ENCODE measurements around the gene RAB31.

RAB31 gene

DNA sequence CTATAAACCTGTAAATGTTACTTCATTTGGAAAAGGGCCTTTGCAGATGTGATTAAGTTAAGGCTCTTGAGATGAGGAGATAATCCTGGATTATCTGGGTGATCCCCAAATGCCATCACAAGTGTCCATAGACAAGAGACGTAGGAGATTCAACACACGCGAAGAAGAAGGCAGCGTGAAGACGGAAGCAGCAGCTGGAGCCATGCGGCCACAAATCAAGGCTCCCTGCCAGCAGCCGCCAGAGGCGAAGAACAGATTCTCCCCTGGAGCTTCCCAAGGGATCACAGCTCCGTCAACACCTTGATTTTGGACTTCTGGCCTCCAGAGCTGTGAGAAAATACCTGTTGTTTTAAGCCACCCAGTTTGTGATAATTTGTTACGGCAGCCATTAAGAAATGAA, 194.7 kb downstream of the RAB31 start:
- TF ChIP-seq MYC (IDR thresholded peaks at IDR 0.05; ENCODE audit: low read depth, low read length) (no peak), POLR2A (IDR thresholded peaks at IDR 0.05; ENCODE audit: extremely low read depth, insufficient read length) (no peak)
- TF ChIP-seq, protein P1, sequence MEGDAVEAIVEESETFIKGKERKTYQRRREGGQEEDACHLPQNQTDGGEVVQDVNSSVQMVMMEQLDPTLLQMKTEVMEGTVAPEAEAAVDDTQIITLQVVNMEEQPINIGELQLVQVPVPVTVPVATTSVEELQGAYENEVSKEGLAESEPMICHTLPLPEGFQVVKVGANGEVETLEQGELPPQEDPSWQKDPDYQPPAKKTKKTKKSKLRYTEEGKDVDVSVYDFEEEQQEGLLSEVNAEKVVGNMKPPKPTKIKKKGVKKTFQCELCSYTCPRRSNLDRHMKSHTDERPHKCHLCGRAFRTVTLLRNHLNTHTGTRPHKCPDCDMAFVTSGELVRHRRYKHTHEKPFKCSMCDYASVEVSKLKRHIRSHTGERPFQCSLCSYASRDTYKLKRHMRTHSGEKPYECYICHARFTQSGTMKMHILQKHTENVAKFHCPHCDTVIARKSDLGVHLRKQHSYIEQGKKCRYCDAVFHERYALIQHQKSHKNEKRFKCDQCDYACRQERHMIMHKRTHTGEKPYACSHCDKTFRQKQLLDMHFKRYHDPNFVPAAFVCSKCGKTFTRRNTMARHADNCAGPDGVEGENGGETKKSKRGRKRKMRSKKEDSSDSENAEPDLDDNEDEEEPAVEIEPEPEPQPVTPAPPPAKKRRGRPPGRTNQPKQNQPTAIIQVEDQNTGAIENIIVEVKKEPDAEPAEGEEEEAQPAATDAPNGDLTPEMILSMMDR (IDR thresholded peaks at IDR 0.05; ENCODE audit: low read depth, low read length) = no peak
- TF ChIP-seq, protein P2, sequence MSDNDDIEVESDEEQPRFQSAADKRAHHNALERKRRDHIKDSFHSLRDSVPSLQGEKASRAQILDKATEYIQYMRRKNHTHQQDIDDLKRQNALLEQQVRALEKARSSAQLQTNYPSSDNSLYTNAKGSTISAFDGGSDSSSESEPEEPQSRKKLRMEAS (IDR thresholded peaks at IDR 0.05; ENCODE audit: low read depth, low read length) = no peak
- DNase-seq (ENCODE audit: low read depth) = no peak
- H3K4me3 ChIP-seq (ENCODE audit: low read depth, low read length) = no peak overlapping the region

DNA sequence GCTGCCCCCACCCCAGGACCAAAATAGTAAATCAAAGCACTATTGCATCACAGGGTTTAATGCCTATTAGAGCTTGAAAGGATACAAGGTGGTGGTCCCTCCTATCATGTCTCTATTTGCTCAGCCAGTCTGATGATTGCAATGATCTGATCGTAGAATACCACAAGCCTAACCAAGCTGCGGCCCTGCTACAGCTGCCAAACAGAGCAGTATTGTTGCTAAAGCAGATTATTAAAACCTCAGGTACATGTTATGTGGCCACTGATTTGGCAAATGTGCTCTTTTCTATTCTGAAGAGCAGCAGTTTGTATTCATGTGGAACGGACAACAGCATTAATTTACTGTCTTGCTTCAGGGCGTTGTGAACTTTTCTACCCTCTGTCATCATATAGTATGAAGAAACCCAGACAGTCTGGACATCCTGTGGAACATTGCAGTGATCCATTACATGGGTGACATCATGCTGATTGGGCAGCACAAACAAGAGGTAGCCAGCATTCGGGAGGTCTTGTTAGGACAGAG, 197.4 kb downstream of the RAB31 start:
- TF ChIP-seq POLR2A (IDR thresholded peaks at IDR 0.05; ENCODE audit: extremely low read depth, insufficient read length) = no peak
- TF ChIP-seq, protein P1 (IDR thresholded peaks at IDR 0.05; ENCODE audit: low read depth, low read length) = no peak
- TF ChIP-seq, protein P2 (IDR thresholded peaks at IDR 0.05; ENCODE audit: low read depth, low read length) = no peak
- no peak for TF ChIP-seq MYC (IDR thresholded peaks at IDR 0.05; ENCODE audit: low read depth, low read length)
- H3K4me3 ChIP-seq (ENCODE audit: low read depth, low read length) = no peak overlapping the region
- peak; percentile 45 for DNase-seq (ENCODE audit: low read depth)

DNA sequence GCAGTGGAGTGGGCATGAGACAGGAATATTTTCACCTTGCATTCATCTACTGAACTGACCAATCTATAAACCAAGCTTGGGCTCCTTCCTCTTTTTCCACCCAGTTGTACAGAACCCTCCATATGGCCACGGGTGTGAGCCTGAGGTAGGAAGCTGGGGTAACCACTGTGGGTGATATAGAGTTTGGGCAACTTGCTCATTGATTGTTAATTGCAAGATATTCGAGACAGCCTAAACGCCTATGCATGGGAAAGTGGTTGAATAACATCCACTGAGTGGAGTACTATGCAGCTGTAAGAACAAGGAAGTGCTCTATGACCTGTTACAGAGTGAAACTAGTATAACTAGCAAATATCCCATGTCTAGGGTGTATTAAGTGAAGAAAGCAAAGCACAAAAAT, 198.4 kb downstream of the RAB31 start:
- TF ChIP-seq POLR2A (IDR thresholded peaks at IDR 0.05; ENCODE audit: extremely low read depth, insufficient read length) = no peak
- TF ChIP-seq, protein P1 (IDR thresholded peaks at IDR 0.05; ENCODE audit: low read depth, low read length) = no peak
- TF ChIP-seq, protein P2 (IDR thresholded peaks at IDR 0.05; ENCODE audit: low read depth, low read length) = no peak
- TF ChIP-seq MYC (IDR thresholded peaks at IDR 0.05; ENCODE audit: low read depth, low read length) = no peak
- peak overlapping the region; percentile 1 for H3K4me3 ChIP-seq (ENCODE audit: low read depth, low read length)
- DNase-seq (ENCODE audit: low read depth) = peak; percentile 88

DNA sequence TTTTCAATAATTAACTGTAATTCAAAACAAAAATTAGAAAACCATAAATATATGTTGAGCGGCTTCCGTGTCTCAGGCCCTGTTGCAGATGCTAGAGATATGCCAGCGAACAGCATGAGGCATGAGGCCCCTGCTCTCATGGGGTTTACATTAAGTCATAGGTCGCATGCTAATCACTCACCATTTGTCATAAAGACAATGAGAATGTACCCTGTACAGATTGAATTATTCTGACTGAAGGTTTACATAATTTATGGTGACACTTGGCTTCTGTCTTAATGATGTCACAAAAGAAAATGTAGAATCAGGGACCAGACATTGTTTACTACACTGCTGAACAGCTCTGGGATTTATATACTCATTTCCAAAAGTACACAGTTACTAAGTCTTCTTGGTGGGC, 199.8 kb downstream of the RAB31 start:
- TF ChIP-seq MYC (IDR thresholded peaks at IDR 0.05; ENCODE audit: low read depth, low read length) (no peak), POLR2A (IDR thresholded peaks at IDR 0.05; ENCODE audit: extremely low read depth, insufficient read length) (no peak)
- TF ChIP-seq, protein P1 (IDR thresholded peaks at IDR 0.05; ENCODE audit: low read depth, low read length) = no peak
- TF ChIP-seq, protein P2 (IDR thresholded peaks at IDR 0.05; ENCODE audit: low read depth, low read length) = no peak
- H3K4me3 ChIP-seq (ENCODE audit: low read depth, low read length) = no peak overlapping the region
- DNase-seq (ENCODE audit: low read depth) = no peak

DNA sequence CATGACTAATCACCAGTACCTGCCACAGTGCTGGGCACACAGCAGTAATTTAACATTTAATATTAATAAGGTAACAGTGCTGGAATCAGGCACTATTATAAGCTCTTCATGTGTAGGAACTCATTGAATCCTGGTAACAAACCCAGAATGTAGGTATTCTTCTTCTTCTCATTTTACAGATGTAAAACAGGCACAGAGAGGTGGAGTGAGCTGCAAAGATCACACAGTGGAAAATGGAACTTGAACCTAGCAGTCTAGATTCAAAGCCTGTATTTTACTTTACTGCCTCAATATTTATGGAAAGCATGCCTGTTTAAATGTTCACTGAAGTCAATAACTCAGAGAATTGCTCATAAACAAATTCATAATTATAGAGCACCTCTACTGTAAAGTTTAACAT, 202.0 kb downstream of the RAB31 start:
- TF ChIP-seq, protein P1 (IDR thresholded peaks at IDR 0.05; ENCODE audit: low read depth, low read length) = no peak
- TF ChIP-seq, protein P2 (IDR thresholded peaks at IDR 0.05; ENCODE audit: low read depth, low read length) = no peak
- no peak for TF ChIP-seq MYC (IDR thresholded peaks at IDR 0.05; ENCODE audit: low read depth, low read length)
- TF ChIP-seq POLR2A (IDR thresholded peaks at IDR 0.05; ENCODE audit: extremely low read depth, insufficient read length) = no peak
- no peak for DNase-seq (ENCODE audit: low read depth)
- H3K4me3 ChIP-seq (ENCODE audit: low read depth, low read length) = no peak overlapping the region
